Left ventricle myocardium inferior (tissue), 1 donor: ENCODE data around the gene GPBAR1. TPM values are rescaled to one million over a fixed set of nuclear protein-coding genes. Genes with fewer than 3 reads are reported as not detected.
A peak's percentile ranks its signal among the peaks of the same experiment; 100 is the strongest.

Experiments used
- DNase-seq: peaks from one replicate; pipeline ENCODE4 v3.0.0-alpha.2; 2020
- H3K27ac ChIP-seq: fragments of 200-600 bp; replicated peaks from 2 replicates; pipeline ENCODE4 v1.8.0; 2021
- H3K27me3 ChIP-seq: fragments of 200-600 bp; 2 replicates; pipeline ENCODE4 v1.8.0; 2021; ENCODE audit warnings: low read depth
- H3K36me3 ChIP-seq: fragments of 200-600 bp; 2 replicates; pipeline ENCODE4 v1.8.0; 2021
- H3K4me1 ChIP-seq: fragments of 200-600 bp; 2 replicates; pipeline ENCODE4 v1.8.0; 2021
- H3K4me3 ChIP-seq: fragments of 200-600 bp; 2 replicates; pipeline ENCODE4 v1.8.0; 2021; ENCODE audit warnings: mild to moderate bottlenecking, moderate library complexity
- H3K9me3 ChIP-seq: fragments of 200-600 bp; replicated peaks from 2 replicates; pipeline ENCODE4 v1.8.0; 2021
- intact Hi-C: fragments of 100-400 bp; cut with micrococcal nuclease; formaldehyde crosslinking; loops from one replicate; pipeline ENCODE4 v1.11.0; 2022
- total RNA-seq: library from RNA; stranded (reverse); fragmentation: NEBNext Ultra II Directional; extraction: Animal tissue kit (Norgen Biotek cat#: 25700); gene quantifications from one replicate; pipeline ENCODE4 v1.2.1, GENCODE V29; 2021
- TF ChIP-seq, protein P1 (sequence below): fragments of 200-600 bp; IDR thresholded peaks from 2 replicates; pipeline ENCODE4 v1.8.0; 2021; ENCODE audit warnings: antibody characterized with exemption, mild to moderate bottlenecking, borderline replicate concordance
- donor health status: DM: no; HTN: yes; CAD: no; lungs with severe emphysema.

GPBAR1 gene
- total RNA-seq, 1 donor from 2014 or later, result 1.5 TPM

DNA sequence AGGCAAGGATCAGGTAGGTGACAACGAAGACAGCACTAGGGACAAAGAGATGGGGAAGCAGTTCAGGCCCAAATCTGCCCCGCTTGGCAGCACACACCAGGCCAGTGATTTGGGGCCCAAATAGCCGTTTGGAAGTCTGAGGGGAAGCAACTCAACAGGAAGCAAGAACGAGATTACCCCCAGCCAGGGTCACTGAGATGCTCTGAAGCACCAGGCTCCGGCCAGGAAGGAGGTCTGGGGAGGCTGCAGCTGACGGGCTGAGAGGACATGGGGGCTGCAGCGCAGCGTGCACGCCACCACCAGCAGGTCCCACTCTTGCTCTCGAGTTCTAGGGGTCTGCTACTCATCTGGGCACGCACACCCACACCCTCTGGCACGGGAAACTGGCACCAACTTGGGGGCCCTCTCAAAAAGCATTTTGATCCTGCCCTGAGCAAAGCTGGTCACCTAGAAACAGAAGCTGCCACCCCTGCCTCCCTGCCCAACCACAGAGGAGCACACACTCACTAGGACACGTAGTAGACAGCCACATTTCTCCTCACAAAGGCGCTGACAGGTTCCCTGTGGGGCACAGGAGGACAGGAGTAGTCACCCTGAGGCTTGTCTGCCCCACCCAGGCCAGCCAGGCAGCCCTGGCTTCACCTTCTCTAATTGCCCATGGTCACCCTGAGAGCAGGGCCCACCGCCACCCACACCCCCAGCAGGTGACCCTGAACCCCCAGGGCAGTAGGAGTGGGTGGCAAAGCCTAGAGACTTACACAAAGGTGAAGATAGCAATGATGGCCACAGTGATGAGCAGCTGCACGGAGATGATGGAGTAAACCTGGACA is 17.9 kb downstream of the GPBAR1 start:
- peaks cover 89% of the 10 kb centered on the region for H3K36me3 ChIP-seq
- intact Hi-C loops, result no loop called here
- H3K4me3 ChIP-seq, result no peak overlapping the region
- H3K9me3 ChIP-seq, result no peaks in the 10 kb centered on the region
- H3K27me3 ChIP-seq, result no peaks in the 10 kb centered on the region
- no peak for DNase-seq
- peaks cover 66% of the 10 kb centered on the region for H3K4me1 ChIP-seq
- no peak overlapping the region for H3K27ac ChIP-seq
- TF ChIP-seq, protein P1, sequence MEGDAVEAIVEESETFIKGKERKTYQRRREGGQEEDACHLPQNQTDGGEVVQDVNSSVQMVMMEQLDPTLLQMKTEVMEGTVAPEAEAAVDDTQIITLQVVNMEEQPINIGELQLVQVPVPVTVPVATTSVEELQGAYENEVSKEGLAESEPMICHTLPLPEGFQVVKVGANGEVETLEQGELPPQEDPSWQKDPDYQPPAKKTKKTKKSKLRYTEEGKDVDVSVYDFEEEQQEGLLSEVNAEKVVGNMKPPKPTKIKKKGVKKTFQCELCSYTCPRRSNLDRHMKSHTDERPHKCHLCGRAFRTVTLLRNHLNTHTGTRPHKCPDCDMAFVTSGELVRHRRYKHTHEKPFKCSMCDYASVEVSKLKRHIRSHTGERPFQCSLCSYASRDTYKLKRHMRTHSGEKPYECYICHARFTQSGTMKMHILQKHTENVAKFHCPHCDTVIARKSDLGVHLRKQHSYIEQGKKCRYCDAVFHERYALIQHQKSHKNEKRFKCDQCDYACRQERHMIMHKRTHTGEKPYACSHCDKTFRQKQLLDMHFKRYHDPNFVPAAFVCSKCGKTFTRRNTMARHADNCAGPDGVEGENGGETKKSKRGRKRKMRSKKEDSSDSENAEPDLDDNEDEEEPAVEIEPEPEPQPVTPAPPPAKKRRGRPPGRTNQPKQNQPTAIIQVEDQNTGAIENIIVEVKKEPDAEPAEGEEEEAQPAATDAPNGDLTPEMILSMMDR, result no peak

DNA sequence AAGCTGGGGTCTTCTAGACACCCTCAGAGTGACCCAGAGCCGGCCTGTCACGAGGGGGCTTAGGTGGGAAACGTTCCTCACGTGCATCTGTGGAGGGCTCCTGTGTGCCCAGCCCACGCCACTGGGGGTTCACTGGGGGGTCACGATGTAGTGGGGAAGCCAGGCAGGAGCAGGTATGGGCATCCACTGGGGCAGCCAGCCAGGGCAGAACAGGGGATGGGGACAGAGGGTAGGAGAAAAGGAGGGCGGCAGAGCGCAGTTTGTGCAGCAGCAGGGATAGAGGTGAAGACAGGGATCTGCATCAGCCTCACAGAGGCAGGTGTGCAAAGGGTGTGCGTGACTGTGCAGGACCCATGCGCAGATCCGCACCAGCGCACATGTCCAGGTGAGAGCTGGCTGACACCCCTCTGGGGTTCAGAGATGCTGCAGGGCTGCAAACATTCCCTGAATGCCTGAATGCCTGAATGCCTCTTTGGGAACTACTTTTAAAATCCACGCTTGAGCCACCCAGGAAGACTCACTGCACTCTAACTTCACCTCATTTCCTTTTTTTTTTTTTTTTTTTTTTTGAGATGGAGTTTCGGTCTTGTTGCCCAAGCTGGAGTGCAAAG is 19.6 kb downstream of the GPBAR1 start:
- H3K9me3 ChIP-seq, result no peaks in the 10 kb centered on the region
- H3K4me3 ChIP-seq, result no peak overlapping the region
- peaks cover 73% of the 10 kb centered on the region for H3K36me3 ChIP-seq
- H3K27me3 ChIP-seq, result no peaks in the 10 kb centered on the region
- TF ChIP-seq, protein P1, result no peak
- intact Hi-C loops, result no loop called here
- peaks cover 66% of the 10 kb centered on the region for H3K4me1 ChIP-seq
- H3K27ac ChIP-seq, result no peak overlapping the region
- no peak for DNase-seq

DNA sequence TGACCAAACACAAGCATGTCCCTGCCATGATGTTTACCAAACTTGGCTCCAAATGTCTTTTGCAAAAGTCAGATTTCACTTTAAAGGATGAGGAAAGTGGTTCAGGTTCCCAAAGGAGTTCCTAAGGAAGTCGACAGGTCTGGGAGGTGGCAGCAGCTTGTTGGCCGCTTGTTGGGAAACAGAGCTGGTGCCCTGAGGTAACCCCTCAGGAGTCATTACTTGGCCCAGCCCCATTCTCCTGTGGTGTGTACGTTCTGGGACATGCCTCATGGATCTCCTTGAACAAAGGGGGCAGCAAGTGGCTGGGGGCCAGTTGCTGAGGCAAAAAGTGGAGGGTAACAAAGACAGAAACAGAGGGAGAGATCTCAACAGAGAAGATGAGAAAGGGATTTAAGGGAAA is 20.6 kb downstream of the GPBAR1 start:
- Histone ChIP-seq H3K9me3 (no peaks in the 10 kb centered on the region), H3K4me1 (peaks cover 74% of the 10 kb centered on the region), H3K27me3 (no peaks in the 10 kb centered on the region), H3K4me3 (peak overlapping the region; percentile 20), H3K36me3 (peaks cover 62% of the 10 kb centered on the region), H3K27ac (peak overlapping the region; percentile 99)
- intact Hi-C loops, result no loop called here
- TF ChIP-seq, protein P1, result no peak
- no peak for DNase-seq

DNA sequence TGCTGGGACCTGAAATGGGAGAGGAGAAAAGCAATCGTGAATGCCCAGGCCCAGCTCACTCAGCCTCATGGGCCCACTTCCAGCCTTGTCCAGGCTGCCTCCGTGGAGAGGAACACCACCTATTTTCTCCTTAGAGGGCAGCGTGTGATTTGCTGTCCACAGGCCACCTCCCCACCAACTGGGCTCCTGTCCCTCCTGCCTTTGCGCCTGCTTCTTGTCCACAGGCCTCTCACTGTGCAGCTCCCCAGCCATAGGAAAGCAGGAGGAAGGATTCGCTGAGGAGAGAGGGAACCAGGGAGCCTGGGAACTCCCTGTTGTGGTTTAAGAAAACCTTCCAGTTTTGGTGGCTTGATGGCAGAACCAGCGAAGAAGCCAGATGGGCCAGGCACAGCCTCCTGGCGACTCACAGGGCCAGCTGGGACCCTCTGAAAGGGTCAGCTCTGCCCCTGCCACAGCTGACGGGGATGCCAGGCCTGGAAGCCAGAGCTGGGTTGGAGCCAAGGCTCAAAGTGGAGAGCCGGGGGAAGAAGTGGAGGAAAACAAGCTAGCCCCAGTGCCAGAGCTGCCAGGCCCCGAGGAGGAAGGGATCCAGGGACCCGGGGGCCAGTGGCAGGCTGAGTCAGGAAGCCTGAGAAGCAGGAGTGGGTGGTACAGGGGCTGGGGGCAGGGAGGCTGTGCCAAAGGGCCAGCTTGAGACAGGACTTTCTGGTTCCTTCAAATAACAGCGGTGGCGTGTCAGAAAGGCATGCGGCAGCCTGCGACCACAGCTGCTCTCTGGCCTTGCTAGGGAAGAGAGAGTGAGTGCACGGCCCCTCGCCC is 21.6 kb downstream of the GPBAR1 start:
- no peak for DNase-seq
- TF ChIP-seq, protein P1, result no peak
- Histone ChIP-seq H3K4me3 (peak overlapping the region; percentile 20), H3K9me3 (no peaks in the 10 kb centered on the region), H3K4me1 (peaks cover 75% of the 10 kb centered on the region), H3K36me3 (peaks cover 53% of the 10 kb centered on the region), H3K27ac (peak overlapping the region; percentile 99), H3K27me3 (no peaks in the 10 kb centered on the region)
- intact Hi-C loops, result no loop called here

DNA sequence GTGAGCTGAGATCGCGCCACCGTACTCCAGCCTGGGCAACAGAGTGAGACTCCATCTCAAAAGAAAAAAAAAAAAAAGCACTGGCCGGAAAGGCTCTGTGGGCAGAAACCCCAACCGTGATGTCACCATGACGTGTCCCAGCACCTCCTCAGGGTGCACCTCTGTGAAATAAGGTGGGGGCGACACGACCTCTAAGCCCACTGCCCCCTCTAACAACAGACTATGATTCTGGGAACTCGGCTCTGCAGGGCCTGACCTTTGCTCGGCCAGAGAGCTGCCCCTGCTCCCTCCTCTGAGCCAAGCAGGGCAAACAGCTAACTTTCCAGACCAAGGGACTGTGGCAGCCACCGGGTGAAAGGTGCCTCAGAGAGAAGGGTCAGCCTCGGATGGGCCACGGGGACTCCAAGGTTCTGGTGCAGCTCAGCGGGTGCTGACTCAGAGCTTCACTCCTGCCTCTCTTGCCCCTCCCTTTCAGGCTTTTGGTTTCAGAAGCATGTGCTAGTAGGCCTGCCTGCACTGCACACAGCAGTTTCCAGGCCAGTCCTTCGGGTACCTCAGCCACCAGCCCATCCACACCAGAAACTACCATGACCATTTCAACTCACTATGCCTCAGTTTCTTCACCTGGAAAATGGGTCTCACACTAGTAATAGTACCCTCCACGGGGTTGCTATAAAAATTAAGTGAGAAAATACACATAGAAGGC is 23.4 kb downstream of the GPBAR1 start:
- Histone ChIP-seq H3K4me1 (peaks cover 86% of the 10 kb centered on the region), H3K27ac (peak overlapping the region; percentile 99), H3K27me3 (no peaks in the 10 kb centered on the region), H3K36me3 (peaks cover 34% of the 10 kb centered on the region), H3K9me3 (no peaks in the 10 kb centered on the region), H3K4me3 (peak overlapping the region; percentile 3)
- TF ChIP-seq, protein P1, result no peak
- intact Hi-C loops, result no loop called here
- DNase-seq, result no peak
